ENCODE data around the gene XYLT1.

GRCh38 chr16:17423221-17423620 lies 47.5 kb downstream of the XYLT1 start:
- no peak for TF ChIP-seq CTCF (IDR thresholded peaks at IDR 0.05)
- no peak for TF ChIP-seq PREB (CRISPR knock-in tag; IDR thresholded peaks at IDR 0.05; ENCODE audit: borderline replicate concordance)
- TF ChIP-seq ATF6 (CRISPR knock-in tag; IDR thresholded peaks at IDR 0.05), result no peak
- TF ChIP-seq JAZF1 (CRISPR knock-in tag; IDR thresholded peaks at IDR 0.05), result no peak
- no peak for TF ChIP-seq STAT6 (CRISPR knock-in tag; conservative IDR thresholded peaks at IDR 0.05; ENCODE audit: low read depth)
